Fibroblast of lung (primary cell): ENCODE results near the gene CACNB1. TPM values are rescaled to one million over a fixed set of nuclear protein-coding genes. Genes with fewer than 3 reads are reported as not detected.
"Not testable (repeated sequence)": the region's sequence is repeated elsewhere in the genome, so short reads cannot be mapped to it uniquely, and the experiment has no call there.

Experiments
- DNase-seq, 2 donors: peaks; one replicate each; pipeline versions ENCODE4 v3.0.0 to v3.0.0-alpha.2; 2010; ENCODE audit warnings: low read depth in 2 of 2
- H2AFZ ChIP-seq: 2 replicates; pipeline ENCODE4 v1.5.1; 2012; ENCODE audit warnings: low read length, control low read depth, inconsistent platforms
- H3K27ac ChIP-seq: 2 replicates; pipeline ENCODE4 v1.5.1; 2011; ENCODE audit warnings: low read length, control low read depth; ENCODE audit not compliant: insufficient read depth
- H3K27me3 ChIP-seq: 2 replicates; pipeline ENCODE4 v1.5.1; 2011; ENCODE audit warnings: mild to moderate bottlenecking, low read length; ENCODE audit not compliant: control insufficient read depth, insufficient read depth
- H3K36me3 ChIP-seq: 2 replicates; pipeline ENCODE4 v1.5.1; 2011; ENCODE audit warnings: low read length; ENCODE audit not compliant: control insufficient read depth, insufficient read depth
- H3K4me1 ChIP-seq: 2 replicates; pipeline ENCODE4 v1.5.1; 2011; ENCODE audit warnings: low read length; ENCODE audit not compliant: control insufficient read depth, insufficient read depth; ENCODE audit errors: extremely low read depth
- H3K4me2 ChIP-seq: 2 replicates; pipeline ENCODE4 v1.5.1; 2011; ENCODE audit warnings: low read length, control low read depth; ENCODE audit not compliant: insufficient read depth; ENCODE audit errors: extremely low read depth
- H3K4me3 ChIP-seq, 4 experiments: fragments of 200-600 bp in 1 of 4; sonication (generic) in 1 of 4; replicated peaks in 1 of 4; 2 replicates each; pipeline ENCODE4 v1.5.1; 2011 to 2016; ENCODE audit warnings: low read length in 4 of 4, low read depth in 3 of 4, mild to moderate bottlenecking in 3 of 4, control low read depth in 2 of 4, inconsistent platforms in 1 of 4, mixed read lengths in 1 of 4; ENCODE audit not compliant: insufficient read depth in 1 of 4; ENCODE audit errors: control extremely low read depth in 1 of 4
- H3K79me2 ChIP-seq: 2 replicates; pipeline ENCODE4 v1.5.1; 2012; ENCODE audit warnings: mild to moderate bottlenecking, low read length, inconsistent platforms; ENCODE audit not compliant: control insufficient read depth, insufficient read depth
- H3K9ac ChIP-seq: 2 replicates; pipeline ENCODE4 v1.5.1; 2011; ENCODE audit warnings: mild to moderate bottlenecking, low read length, control low read depth; ENCODE audit not compliant: insufficient read depth
- H3K9me3 ChIP-seq: 2 replicates; pipeline ENCODE4 v1.5.1; 2012; ENCODE audit warnings: low read depth, low read length; ENCODE audit not compliant: control insufficient read depth, insufficient read depth
- H4K20me1 ChIP-seq: 2 replicates; pipeline ENCODE4 v1.5.1; 2011; ENCODE audit warnings: low read length; ENCODE audit not compliant: control insufficient read depth, insufficient read depth; ENCODE audit errors: extremely low read depth
- CTCF ChIP-seq, 2 donors: IDR thresholded peaks in 1 of 2; conservative IDR thresholded peaks in 1 of 2; 1 replicate in 1 of 2; 2 replicates in 1 of 2; pipeline ENCODE4 v1.5.1; 2011 to 2012; ENCODE audit warnings: low read length in 2 of 2, control low read depth in 1 of 2, inconsistent platforms in 1 of 2, low read depth in 1 of 2, mild to moderate bottlenecking in 1 of 2
- EZH2 ChIP-seq: IDR thresholded peaks from 2 replicates; pipeline ENCODE4 v1.5.1; 2012; ENCODE audit warnings: low read length, control low read depth, mild to moderate bottlenecking; ENCODE audit errors: missing control alignments
- polyA plus RNA-seq, 2 donors: library from polyadenylated mRNA; depleted of rRNA in 1 of 2; stranded (reverse) in 1 of 2; unstranded in 1 of 2; fragments of >200 nt; gene quantifications; 2 replicates each; pipeline ENCODE4 v1.2.1, GENCODE V29; 2011 to 2012; ENCODE audit warnings: missing spikeins in 1 of 2
- total RNA-seq: library from RNA; depleted of rRNA; stranded (reverse); fragments of >200 nt; gene quantifications from 2 replicates; pipeline ENCODE4 v1.2.1, GENCODE V29; 2014

CACNB1 gene
- total and polyA plus RNA-seq, 2 donors (not counting 1 experiment from before 2014, with no cell fraction given) = 5.7 to 5.9 TPM

GRCh38 chr17:39169518-39169917, 28.0 kb downstream of the CACNB1 start:
- H3K79me2 ChIP-seq = no peaks in the 10 kb centered on the region
- no peaks in the 10 kb centered on the region for H3K4me1 ChIP-seq
- H3K9ac ChIP-seq = no peak overlapping the region
- no peak overlapping the region for H2AFZ ChIP-seq
- H3K27me3 ChIP-seq = peaks cover 9% of the 10 kb centered on the region
- H4K20me1 ChIP-seq = no peaks in the 10 kb centered on the region
- H3K4me2 ChIP-seq = no peak overlapping the region
- peaks cover 2% of the 10 kb centered on the region for H3K36me3 ChIP-seq
- DNase-seq = no peak
- no peaks in the 10 kb centered on the region for H3K9me3 ChIP-seq
- no peak overlapping the region for H3K4me3 ChIP-seq
- no peak overlapping the region for H3K27ac ChIP-seq
- TF ChIP-seq CTCF (conservative IDR thresholded peaks at IDR 0.05 in 1 of 2, IDR thresholded peaks at IDR 0.05 in 1 of 2; ENCODE audit: low read depth in 1 of 2, low read length in 2 of 2) (no peak), EZH2 (no peak)

- Histone ChIP-seq H4K20me1 (no peaks in the 10 kb centered on the region), H3K36me3 (no peaks in the 10 kb centered on the region), H3K79me2 (no peaks in the 10 kb centered on the region), H3K27ac (no peak overlapping the region), H3K4me1 (no peaks in the 10 kb centered on the region), H3K9me3 (no peaks in the 10 kb centered on the region), H3K27me3 (peaks cover 9% of the 10 kb centered on the region), H3K4me2 (no peak overlapping the region), H3K9ac (no peak overlapping the region), H3K4me3 (no peak overlapping the region), H2AFZ (no peak overlapping the region)
- DNase-seq = no peak
- no peak for TF ChIP-seq EZH2
- TF ChIP-seq CTCF (conservative IDR thresholded peaks at IDR 0.05 in 1 of 2, IDR thresholded peaks at IDR 0.05 in 1 of 2; ENCODE audit: low read depth in 1 of 2, low read length in 2 of 2) = no peak
Observed at GRCh38 chr17:39169101-39169500, 28.4 kb downstream of the CACNB1 start.

- H3K79me2 ChIP-seq, H3K27ac ChIP-seq, H3K9ac ChIP-seq, H3K27me3 ChIP-seq, H3K4me1 ChIP-seq, H3K9me3 ChIP-seq, H4K20me1 ChIP-seq, H3K4me2 ChIP-seq, H2AFZ ChIP-seq, H3K4me3 ChIP-seq, H3K36me3 ChIP-seq, DNase-seq: not testable (repeated sequence)
Observed at GRCh38 chr17:39168503-39168902, 29.0 kb downstream of the CACNB1 start.
